Osteocyte (in vitro differentiated cells): ENCODE data around the gene ITK. TPM values are rescaled to one million over a fixed set of nuclear protein-coding genes. Genes with fewer than 3 reads are reported as not detected.

Experiments used
- DNase-seq: peaks from one replicate; pipeline ENCODE4 v3.0.0; 2021; ENCODE audit warnings: mixed read lengths; ENCODE audit not compliant: unreplicated experiment; ENCODE audit errors: extremely low spot score
- H3K27ac Mint-ChIP-seq: one replicate; pipeline ENCODE4 v1.8.0; 2021; ENCODE audit warnings: mild to moderate bottlenecking, mixed read lengths; ENCODE audit not compliant: unreplicated experiment
- H3K27me3 Mint-ChIP-seq: one replicate; pipeline ENCODE4 v1.8.0; 2021; ENCODE audit warnings: mixed read lengths; ENCODE audit not compliant: unreplicated experiment
- H3K36me3 Mint-ChIP-seq: one replicate; pipeline ENCODE4 v1.8.0; 2021; ENCODE audit warnings: mixed read lengths; ENCODE audit not compliant: unreplicated experiment
- H3K4me1 Mint-ChIP-seq: one replicate; pipeline ENCODE4 v1.8.0; 2021; ENCODE audit warnings: mixed read lengths; ENCODE audit not compliant: unreplicated experiment
- H3K4me3 Mint-ChIP-seq: one replicate; pipeline ENCODE4 v1.8.0; 2021; ENCODE audit warnings: mild to moderate bottlenecking, moderate library complexity, mixed read lengths; ENCODE audit not compliant: unreplicated experiment
- H3K9me3 Mint-ChIP-seq: one replicate; pipeline ENCODE4 v1.8.0; 2021; ENCODE audit warnings: mixed read lengths; ENCODE audit not compliant: unreplicated experiment
- CTCF ChIP-seq: fragments of 200-600 bp; sonication (generic); IDR thresholded peaks from 2 replicates; pipeline ENCODE4 v1.5.0; 2021; ENCODE audit warnings: antibody characterized with exemption, mild to moderate bottlenecking, moderate library complexity
- total RNA-seq: library from RNA; stranded (reverse); gene quantifications from 2 replicates; pipeline ENCODE4 v1.2.1, GENCODE V29; 2021

ITK gene
- total RNA-seq, 1 donor from 2014 or later: not detected

DNA sequence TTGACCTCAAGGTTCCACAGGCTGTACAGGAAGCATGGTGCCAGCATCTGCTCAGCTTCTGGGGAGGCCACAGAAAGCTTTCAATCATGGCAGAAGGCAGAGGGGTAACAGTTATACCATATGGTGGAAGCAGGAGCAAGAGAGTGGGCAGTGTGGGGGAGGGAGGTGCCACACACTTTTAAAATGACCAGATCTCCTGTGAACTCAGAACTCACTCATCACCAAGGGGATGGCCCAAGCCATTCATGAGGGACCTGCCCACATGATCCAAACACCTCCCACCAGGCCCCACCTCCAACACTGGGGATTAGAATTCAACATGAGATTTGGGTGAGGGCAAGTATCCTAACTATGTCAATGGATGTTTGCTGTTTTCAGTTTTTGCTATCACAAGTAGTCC, 101.5 kb downstream of the ITK start:
- DNase-seq: no peak
- Mint-ChIP-seq H3K4me3 (no peak overlapping the region), H3K27ac (no peak overlapping the region), H3K4me1 (peaks cover 15% of the 10 kb centered on the region), H3K9me3 (no peaks in the 10 kb centered on the region), H3K27me3 (no peaks in the 10 kb centered on the region), H3K36me3 (no peaks in the 10 kb centered on the region)
- TF ChIP-seq CTCF: no peak

DNA sequence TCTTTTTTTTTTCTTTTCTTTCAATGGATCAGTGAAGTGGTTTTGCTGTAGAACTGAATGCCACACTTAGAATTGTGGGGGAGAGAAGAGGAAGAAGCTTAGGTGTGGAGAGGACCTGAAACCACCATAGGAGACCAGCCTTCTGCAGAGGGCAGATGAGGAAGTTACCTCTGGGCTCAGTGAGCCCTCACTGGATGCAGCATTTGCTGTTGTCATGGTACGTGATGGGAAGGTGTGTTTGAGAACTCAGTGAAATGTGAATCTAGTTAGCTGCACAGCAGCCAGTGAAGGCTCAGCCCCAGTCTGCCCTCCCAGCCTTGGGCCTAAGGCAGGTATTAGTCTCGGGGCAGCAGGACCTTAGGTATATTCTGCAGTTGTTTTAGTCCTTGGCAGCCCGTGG, 102.8 kb downstream of the ITK start:
- no peak for DNase-seq
- H3K36me3 Mint-ChIP-seq: peaks cover 4% of the 10 kb centered on the region
- no peak overlapping the region for H3K27ac Mint-ChIP-seq
- no peak for TF ChIP-seq CTCF
- no peaks in the 10 kb centered on the region for H3K27me3 Mint-ChIP-seq
- H3K4me3 Mint-ChIP-seq: no peak overlapping the region
- peaks cover 18% of the 10 kb centered on the region for H3K4me1 Mint-ChIP-seq
- no peaks in the 10 kb centered on the region for H3K9me3 Mint-ChIP-seq

DNA sequence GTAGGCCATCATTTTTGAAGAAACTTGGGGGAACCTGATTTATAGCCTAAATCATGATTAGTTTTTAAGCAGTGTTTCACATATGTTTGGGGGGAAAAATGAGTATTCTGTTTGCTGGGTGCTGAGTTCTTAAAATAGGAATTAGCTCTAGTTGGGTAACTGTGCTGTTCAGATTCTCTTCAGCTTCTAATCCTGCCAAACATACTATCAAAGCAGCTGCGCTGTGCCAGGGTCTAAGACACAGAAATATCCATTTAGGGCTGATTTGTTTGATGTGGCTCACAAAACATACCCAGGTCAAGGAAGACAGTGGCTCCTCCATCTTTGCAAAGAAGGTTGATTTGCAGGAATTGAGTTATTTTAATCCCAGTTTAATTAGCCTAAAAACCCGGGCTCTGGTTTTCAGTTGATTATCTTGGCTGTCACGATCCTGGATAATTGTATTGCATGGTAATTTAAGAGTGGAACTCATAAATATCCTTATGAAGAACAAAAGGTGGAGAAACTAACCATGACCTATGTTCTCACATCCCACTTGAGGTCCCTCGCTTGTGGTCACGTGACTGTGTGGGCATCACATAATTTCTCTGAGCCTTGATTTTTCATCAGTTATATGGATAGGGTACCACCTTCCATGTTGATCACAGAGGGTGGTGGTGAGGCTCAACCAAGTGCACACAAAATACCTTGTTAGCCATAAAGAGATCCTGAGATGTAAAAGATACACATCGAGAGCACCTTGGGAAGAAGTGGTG, 104.0 kb downstream of the ITK start:
- Mint-ChIP-seq H3K36me3 (peaks cover 4% of the 10 kb centered on the region), H3K27ac (no peak overlapping the region), H3K4me1 (peaks cover 17% of the 10 kb centered on the region), H3K27me3 (no peaks in the 10 kb centered on the region), H3K9me3 (no peaks in the 10 kb centered on the region), H3K4me3 (no peak overlapping the region)
- no peak for DNase-seq
- no peak for TF ChIP-seq CTCF

GRCh38 chr5:157285310-157286035, 104.8 kb downstream of the ITK start:
- Mint-ChIP-seq H3K9me3 (no peaks in the 10 kb centered on the region), H3K27me3 (no peaks in the 10 kb centered on the region), H3K27ac (no peak overlapping the region), H3K36me3 (peaks cover 4% of the 10 kb centered on the region), H3K4me1 (peaks cover 19% of the 10 kb centered on the region), H3K4me3 (no peak overlapping the region)
- no peak for TF ChIP-seq CTCF
- peak; percentile 51 for DNase-seq

GRCh38 chr5:157286761-157287211, 106.1 kb downstream of the ITK start:
- H3K27me3 Mint-ChIP-seq: no peaks in the 10 kb centered on the region
- no peak for DNase-seq
- no peak for TF ChIP-seq CTCF

More at GRCh38 chr5:157286761-157287211, 106.1 kb downstream of the ITK start:
- no peak overlapping the region for H3K4me3 Mint-ChIP-seq
- no peak overlapping the region for H3K27ac Mint-ChIP-seq
- H3K9me3 Mint-ChIP-seq: no peaks in the 10 kb centered on the region
- H3K36me3 Mint-ChIP-seq: peaks cover 4% of the 10 kb centered on the region
- peaks cover 23% of the 10 kb centered on the region for H3K4me1 Mint-ChIP-seq
